NT2/D1 (cell line): Measurements from ENCODE around the gene ADGRL3.

Experiments used
- SUZ12 ChIP-seq: IDR thresholded peaks from 2 replicates; pipeline ENCODE4 v1.6.1; 2011; ENCODE audit not compliant: insufficient read length, insufficient read depth; ENCODE audit errors: extremely low read depth
- YY1 ChIP-seq: IDR thresholded peaks from 2 replicates; pipeline ENCODE4 v1.6.1; 2011; ENCODE audit not compliant: insufficient read length, insufficient read depth
- ZNF274 ChIP-seq: IDR thresholded peaks from 2 replicates; pipeline ENCODE4 v1.6.1; 2011; ENCODE audit warnings: mild to moderate bottlenecking, low read depth, low read length

- TF ChIP-seq YY1 (no peak), ZNF274 (no peak), SUZ12 (no peak)
These were observed 403.9 kb downstream of the ADGRL3 start for GRCh38 chr4:61604054-61604453.
